Stimulated activated CD4-positive, alpha-beta T cell treated with anti-CD3 and anti-CD28 coated beads, Interleukin-15, amount 100 ng/mL, for 24 hours (primary cell): ENCODE data around the gene TNS1.

Experiments
- DNase-seq: peaks from one replicate; pipeline ENCODE4 v3.0.0-alpha.2; 2020

TNS1 gene

DNA sequence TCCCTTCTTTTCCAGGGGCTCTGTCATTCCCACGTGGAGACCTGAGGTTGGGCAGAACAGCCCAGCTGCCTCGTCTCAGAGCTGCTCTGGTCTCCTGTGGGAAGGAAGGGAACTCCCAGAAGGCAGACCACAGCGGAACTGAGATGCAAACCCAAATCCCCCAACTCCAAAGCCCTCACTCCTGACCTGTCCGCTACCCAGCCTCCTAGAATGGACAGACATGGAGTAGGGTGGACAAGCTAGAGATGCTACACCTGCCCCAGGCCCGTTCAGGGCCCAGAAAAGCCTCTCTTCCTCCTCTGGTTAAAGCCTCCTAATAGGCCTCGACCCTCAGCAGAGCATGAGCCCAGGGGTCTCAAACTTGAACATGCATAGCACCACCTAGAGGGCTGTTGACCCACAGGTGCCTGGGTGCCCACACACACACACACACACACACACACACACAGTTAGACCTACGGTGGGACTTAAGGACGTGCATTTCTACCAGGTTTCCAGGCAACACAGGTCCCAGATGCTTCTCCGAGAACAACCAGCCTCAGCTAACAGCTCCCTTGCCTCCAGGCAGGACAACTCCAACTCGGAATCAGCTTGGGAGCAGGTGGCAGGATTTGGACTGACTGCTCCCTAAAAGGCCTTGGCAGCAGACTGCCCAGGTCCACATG lies 93.5 kb downstream of the TNS1 start:
- no peak for DNase-seq

GRCh38 chr2:217908544-217908943 lies 94.3 kb downstream of the TNS1 start:
- no peak for DNase-seq

GRCh38 chr2:217907266-217907665 lies 95.5 kb downstream of the TNS1 start:
- DNase-seq, result no peak

- DNase-seq, result no peak
These were observed 96.0 kb downstream of the TNS1 start for GRCh38 chr2:217906798-217907197.

- no peak for DNase-seq
These were observed 96.9 kb downstream of the TNS1 start for GRCh38 chr2:217905896-217906295.

- DNase-seq, result no peak
These were observed 97.4 kb downstream of the TNS1 start for GRCh38 chr2:217905395-217905794.

DNA sequence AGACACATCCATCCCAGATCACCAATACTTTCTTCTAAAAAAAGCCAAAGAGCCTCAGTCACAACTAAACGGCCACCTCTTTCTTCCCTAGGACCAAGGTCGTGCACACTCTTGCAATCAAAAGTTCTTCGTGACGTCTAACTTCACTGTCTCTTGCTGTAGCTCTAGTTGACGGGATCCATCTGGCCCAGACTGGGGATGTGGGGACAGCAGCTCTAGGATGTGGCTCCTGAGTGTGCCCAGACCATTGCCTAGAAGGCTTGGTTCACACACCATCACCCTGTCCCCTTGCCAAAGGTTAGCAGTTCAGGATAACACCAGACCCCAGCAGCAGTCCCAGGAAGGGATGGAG lies 98.2 kb downstream of the TNS1 start:
- no peak for DNase-seq

- no peak for DNase-seq
These were observed 98.8 kb downstream of the TNS1 start for GRCh38 chr2:217903859-217904613.

GRCh38 chr2:217903142-217903858 lies 99.5 kb downstream of the TNS1 start:
- no peak for DNase-seq

- DNase-seq, result no peak
These were observed 100.2 kb downstream of the TNS1 start for GRCh38 chr2:217902379-217903141.

DNA sequence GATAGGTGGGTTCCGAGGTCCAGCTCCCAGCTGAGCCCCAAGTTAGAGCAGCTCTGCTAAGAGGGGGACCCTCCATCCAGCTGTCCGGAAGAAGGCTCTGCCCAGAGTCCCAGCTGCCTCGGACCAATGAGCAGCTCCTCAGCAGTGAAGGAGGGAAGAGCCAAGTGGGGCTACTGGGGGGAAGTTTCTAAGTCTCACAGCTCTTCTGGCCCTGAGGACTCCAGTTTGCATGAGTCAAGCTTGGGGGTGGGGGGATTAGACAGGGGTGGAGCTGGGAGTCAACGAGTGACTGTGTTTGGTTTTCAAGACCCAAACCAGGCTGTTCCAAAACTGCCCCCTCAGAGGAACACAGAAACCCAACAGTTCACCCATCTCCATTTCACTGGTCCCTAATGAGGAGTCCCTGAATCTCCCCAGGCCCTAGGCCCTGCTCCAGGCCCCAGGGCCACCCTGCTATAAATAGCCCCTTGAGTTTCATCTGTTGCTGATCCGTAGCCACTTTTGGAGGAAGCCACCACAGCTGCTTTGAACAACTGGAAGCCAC lies 100.9 kb downstream of the TNS1 start:
- DNase-seq, result no peak

- DNase-seq, result no peak
These were observed 101.4 kb downstream of the TNS1 start for GRCh38 chr2:217901400-217901799.

DNA sequence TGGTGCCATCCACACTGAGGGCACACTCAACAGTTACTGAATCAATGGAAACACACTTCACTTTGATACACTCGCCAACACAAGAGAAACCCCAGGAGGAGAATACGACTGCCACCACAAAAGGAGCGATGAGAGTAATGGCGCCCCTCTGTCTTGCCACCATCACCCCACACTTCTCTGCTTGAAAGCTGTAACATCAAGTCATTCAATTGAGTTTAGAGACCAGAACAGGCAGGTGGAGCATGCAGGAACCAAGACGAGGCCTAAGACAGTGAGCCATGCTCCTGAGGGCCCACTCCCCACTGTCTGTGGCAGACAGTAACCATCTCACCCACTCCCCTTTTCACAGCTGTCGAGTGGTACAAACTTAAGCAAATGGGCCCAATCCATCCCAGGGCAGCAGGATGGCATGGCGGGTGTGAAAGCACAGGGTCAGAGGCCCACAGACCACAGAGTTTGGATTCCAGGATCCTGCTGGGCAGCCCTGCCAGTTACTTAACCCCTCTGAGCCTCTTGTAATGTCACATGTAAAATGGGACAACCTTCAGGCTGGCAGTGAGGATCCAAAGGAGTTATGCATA lies 101.9 kb downstream of the TNS1 start:
- no peak for DNase-seq

DNA sequence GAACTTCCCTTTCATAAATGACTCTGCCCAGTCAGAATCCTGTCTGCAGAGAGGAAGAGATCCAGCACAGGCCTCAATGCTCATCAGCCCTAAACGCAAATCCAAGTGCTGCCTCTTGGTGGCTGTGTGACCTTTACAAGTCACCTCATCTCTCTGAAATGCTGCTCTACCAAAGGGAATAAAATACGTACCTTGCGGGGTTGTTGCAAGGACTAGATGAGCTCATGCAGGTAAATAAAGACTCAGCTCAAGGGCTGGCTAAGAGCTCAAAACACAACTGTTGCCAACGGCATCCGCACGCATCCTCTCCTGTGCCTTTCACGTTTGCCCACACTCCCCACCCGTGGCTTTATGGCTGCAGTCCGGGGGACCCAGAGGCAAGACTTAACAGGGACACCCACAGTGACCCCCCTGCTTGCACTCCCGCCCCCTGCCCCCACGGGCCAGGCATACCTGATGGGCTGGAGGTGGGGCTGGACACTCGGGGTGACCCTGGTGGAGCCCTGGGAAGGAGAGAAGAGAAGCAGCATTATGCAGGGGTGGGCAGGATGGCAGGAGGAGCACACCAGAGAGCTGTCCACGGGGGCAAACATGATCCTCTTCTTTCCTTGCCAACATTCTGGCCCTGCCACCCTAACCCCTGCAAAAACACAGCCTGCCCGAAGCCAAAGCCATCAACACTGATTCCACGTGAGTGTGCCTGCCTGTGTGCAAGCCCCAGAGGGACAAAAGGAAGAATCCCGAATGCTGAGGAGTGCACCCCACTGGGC lies 102.6 kb downstream of the TNS1 start:
- DNase-seq, result no peak

- peak; percentile 9 for DNase-seq
These were observed 103.4 kb downstream of the TNS1 start for GRCh38 chr2:217899231-217900009.

- DNase-seq, result no peak
These were observed 104.7 kb downstream of the TNS1 start for GRCh38 chr2:217897816-217898806.

GRCh38 chr2:217897091-217897715 lies 105.6 kb downstream of the TNS1 start:
- DNase-seq, result no peak

DNA sequence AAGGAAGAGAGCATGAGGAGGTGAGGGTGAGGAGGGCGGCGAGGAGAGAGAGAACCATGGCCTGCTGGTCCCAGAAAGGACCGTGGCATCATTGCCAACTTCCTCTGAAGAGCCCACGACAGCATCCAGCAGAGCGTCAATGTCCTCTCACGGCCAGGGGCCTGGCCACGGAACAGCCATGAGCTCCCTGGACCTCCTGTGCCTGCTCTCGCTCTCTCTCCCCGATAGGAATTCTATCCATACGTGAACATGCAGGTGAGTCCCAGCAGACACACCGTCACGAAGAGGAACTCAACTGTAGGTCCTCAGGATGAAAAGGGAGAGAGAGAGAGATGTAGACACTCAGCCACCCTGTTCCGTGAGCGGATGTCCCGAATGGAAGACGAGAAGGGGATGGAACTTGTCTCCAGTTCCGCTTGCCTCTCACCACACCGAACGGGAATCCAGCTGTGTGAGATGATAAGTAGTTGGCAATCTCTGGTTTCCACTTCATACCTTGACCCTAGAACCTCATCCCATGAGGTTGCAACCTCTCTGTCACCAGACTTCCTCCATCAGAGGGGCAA lies 107.6 kb downstream of the TNS1 start:
- DNase-seq, result no peak

GRCh38 chr2:217893440-217893839 lies 109.4 kb downstream of the TNS1 start:
- DNase-seq, result no peak
